K562 (cell line): ENCODE data around the gene HMGB2.

Experiments used
- CTCF ChIP-seq, 3 experiments: IDR thresholded peaks in 2 of 3; conservative IDR thresholded peaks in 1 of 3; 2 replicates each; pipeline ENCODE4 v1.5.1; 2011 to 2012; ENCODE audit warnings: low read length in 3 of 3, mild to moderate bottlenecking in 3 of 3, control low read depth in 2 of 3, improper control_type of control experiment in 1 of 3, inconsistent platforms in 1 of 3, low read depth in 1 of 3, mixed read lengths in 1 of 3, moderate library complexity in 1 of 3; ENCODE audit not compliant: insufficient read depth in 2 of 3
- ELK1 ChIP-seq: sonication (generic); formaldehyde crosslinking; IDR thresholded peaks from 2 replicates; pipeline ENCODE4 v1.8.1; 2022; ENCODE audit warnings: missing genetic modification reagents
- FOS ChIP-seq: IDR thresholded peaks from 3 replicates; pipeline ENCODE4 v1.6.1; 2011; ENCODE audit not compliant: insufficient read length; ENCODE audit errors: extremely low read depth
- FOXP1 ChIP-seq: sonication (generic); formaldehyde crosslinking; IDR thresholded peaks from 2 replicates; pipeline ENCODE4 v1.8.0; 2022; ENCODE audit warnings: mild to moderate bottlenecking, missing genetic modification reagents
- HDAC3 ChIP-seq: fragments of 450-650 bp; IDR thresholded peaks from 2 replicates; pipeline ENCODE4 v1.6.1; 2018; ENCODE audit warnings: borderline replicate concordance, mild to moderate bottlenecking, moderate library complexity; ENCODE audit not compliant: partially characterized antibody
- LARP7 ChIP-seq: fragments of 450-650 bp; IDR thresholded peaks from 2 replicates; pipeline ENCODE4 v1.6.1; 2016
- MYC ChIP-seq, 2 experiments: fragments of 250-450 bp in 1 of 2; sonication (Bioruptor Pico) in 1 of 2; IDR thresholded peaks; 2 replicates each; pipeline versions ENCODE4 v1.5.1 to v1.6.1; 2012 to 2021; ENCODE audit warnings: low read depth in 2 of 2, borderline replicate concordance in 1 of 2, improper control_type of control experiment in 1 of 2, low read length in 1 of 2, mild to moderate bottlenecking in 1 of 2, moderate library complexity in 1 of 2
- NR2C2 ChIP-seq, 2 experiments: fragments of 200-800 bp in 1 of 2; sonication (Bioruptor generic) in 1 of 2; sonication (generic) in 1 of 2; formaldehyde crosslinking in 1 of 2; IDR thresholded peaks; 2 replicates each; pipeline versions ENCODE4 v1.6.1 to v1.8.0; 2016 to 2022; ENCODE audit warnings: mild to moderate bottlenecking in 1 of 2, missing compliant biosample characterization in 1 of 2, missing genetic modification characterization in 1 of 2, missing genetic modification reagents in 1 of 2
- POLR2AphosphoS5 ChIP-seq: IDR thresholded peaks from 2 replicates; pipeline ENCODE4 v1.6.1; 2011; ENCODE audit warnings: mild to moderate bottlenecking, low read depth, low read length, moderate library complexity; ENCODE audit not compliant: control insufficient read depth, insufficient read depth
- RAD21 ChIP-seq, 2 experiments: fragments of 250-450 bp in 1 of 2; fragments of 450-650 bp in 1 of 2; sonication (Bioruptor Pico) in 1 of 2; formaldehyde crosslinking in 1 of 2; IDR thresholded peaks in 1 of 2; conservative IDR thresholded peaks in 1 of 2; 2 replicates each; pipeline versions ENCODE4 v1.4.0 to v1.8.0; 2020 to 2022; ENCODE audit warnings: mild to moderate bottlenecking in 2 of 2, moderate library complexity in 1 of 2

GRCh38 chr4:173314715-173315114 lies 19.4 kb downstream of the HMGB2 start:
- TF ChIP-seq NR2C2 (CRISPR knock-in tag; IDR thresholded peaks at IDR 0.05) (no peak), NR2C2 (tag; IDR thresholded peaks at IDR 0.05) (no peak), FOS (no peak), FOXP1 (no peak), HDAC3 (no peak), ELK1 (CRISPR knock-in tag) (no peak), LARP7 (no peak), POLR2AphosphoS5 (no peak), RAD21 (CRISPR knock-in tag; conservative IDR thresholded peaks at IDR 0.05 in 1 of 2, IDR thresholded peaks at IDR 0.05 in 1 of 2) (no peak), CTCF (IDR thresholded peaks at IDR 0.05 in 2 of 3, conservative IDR thresholded peaks at IDR 0.05 in 1 of 3; ENCODE audit: insufficient read depth in 2 of 3, low read depth in 1 of 3, low read length in 3 of 3) (no peak), MYC (IDR thresholded peaks at IDR 0.05; ENCODE audit: low read depth, low read length) (no peak), MYC (CRISPR knock-in tag; IDR thresholded peaks at IDR 0.05; ENCODE audit: borderline replicate concordance, low read depth) (no peak)
